CD4-positive, alpha-beta T cell treated with Interleukin-15 for 1 hour (primary cell): ENCODE measurements around the gene AJUBA.

Experiments
- DNase-seq: peaks from one replicate; pipeline ENCODE4 v3.0.0-alpha.2; 2020

Gene AJUBA

DNA sequence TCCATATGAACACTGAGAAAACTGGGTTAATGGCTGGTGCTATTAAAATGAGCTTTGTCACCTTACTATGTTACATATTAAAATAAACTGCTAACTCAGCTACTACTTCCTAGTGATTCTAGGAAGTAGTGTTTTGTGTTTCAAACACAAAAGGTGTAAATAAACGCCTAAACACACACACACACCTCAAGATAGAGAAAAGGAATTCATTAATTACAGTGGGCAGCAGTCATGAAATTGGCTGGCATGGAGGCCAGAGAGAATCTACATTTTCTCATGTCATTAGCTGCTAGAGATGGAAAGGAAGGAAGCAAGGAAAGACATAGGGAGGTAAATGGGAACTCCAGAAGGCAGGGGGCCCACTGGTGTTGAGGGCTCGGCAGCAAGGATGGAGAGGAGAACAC is 52.4 kb downstream of the AJUBA start:
- no peak for DNase-seq

DNA sequence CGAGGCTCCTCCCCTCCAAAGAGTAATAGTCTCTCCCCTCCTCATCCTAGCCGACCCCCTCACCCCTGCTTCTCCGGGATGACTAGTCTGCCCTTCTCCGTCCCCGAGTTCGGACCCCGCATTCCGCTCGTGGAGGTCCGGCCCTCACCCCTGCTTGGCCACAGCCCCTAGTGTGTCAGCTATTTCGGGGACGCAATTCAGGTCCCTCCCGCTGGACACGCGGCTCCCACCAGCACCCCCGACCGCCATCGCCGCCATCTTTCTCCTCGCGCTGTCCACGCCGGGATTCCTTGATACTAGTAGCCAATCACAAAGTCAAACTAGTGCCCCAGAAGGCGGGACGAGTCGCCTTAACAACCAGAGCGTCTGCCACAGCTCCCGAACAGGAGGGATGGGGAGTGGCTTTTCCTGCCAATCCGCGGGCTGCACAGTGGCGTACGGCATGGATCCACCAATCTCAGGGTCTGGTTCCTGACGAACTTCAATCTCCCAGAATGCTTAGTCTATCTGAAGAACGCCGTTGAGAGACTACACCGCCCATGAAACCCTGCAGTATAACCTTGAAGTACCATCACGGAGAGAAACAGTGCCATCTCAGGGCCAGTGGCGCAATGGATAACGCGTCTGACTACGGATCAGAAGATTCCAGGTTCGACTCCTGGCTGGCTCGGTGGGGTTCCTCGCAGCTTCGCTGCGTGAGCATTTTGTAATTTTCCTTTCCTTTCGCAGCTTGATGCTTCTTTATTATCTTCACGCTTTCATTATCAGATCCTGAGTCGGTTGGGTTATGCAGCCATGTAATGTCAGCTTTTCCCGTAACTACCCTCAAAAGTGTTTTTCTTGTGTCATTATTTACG is 53.0 kb downstream of the AJUBA start, which contains the start of gene PRMT5:
Gene PRMT5, minus strand, starts transcription at position 273 of the 857 bp plus-strand sequence. Its CDS starts 15 bp downstream, at position 258.
- DNase-seq, result peak; percentile 99

DNA sequence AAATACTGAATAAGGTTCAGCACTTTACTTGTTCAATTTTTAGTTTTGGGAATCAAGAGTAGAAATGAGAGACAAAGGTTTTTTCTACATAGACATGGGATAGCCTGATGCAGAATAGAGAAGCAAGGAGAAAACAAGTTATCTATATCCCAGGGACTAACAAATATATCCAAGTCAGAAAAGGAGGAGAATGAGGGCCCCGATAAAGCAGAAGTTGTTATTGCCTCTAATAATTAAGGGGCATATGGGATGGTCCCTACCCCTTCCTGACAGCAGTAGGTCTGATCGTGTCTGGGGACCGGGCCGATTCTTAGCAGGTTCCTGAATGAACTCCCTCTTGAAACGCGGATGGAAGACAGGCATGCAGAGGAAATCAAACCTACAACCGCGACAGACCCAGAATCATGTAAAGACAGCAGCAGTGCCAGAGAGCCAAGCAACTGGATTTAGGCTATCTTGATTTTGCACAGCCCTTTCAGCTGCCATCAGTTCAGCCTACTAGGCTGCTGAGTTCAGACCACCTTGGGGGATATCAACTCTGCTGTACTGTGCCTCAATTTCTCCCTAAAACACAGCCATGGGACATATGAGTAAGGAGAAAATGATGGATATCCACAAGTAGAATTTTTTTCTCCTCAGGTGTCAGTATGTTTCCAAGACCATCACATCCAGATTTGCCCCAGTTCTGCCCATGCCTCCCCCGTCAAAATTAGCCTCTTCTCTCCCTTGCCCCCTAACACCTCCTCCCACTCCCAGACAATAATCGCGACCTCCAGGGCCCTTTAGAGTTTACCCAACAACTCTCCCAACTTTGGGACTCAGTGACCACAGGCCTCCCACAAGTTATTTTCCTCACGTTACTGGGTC is 53.9 kb downstream of the AJUBA start:
- DNase-seq, result no peak

DNA sequence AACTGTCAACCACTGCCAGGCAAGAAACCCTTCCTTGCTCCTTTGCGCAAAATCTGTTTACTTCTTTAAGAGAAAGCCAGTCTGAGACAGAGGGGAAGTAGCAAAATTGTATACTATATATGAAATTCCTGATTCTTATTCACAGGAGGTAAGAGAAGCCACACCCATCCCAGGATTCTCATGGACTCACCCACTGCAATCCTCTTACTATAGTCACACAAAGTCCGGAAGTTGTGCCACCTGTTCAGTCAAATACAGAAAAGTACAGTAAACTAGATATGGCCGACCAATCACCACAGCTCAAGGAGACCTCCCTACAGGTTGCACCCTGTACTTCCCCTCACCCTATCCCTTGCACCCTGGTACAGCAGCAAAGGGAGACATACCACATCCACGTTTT is 56.0 kb downstream of the AJUBA start:
- DNase-seq, result no peak

DNA sequence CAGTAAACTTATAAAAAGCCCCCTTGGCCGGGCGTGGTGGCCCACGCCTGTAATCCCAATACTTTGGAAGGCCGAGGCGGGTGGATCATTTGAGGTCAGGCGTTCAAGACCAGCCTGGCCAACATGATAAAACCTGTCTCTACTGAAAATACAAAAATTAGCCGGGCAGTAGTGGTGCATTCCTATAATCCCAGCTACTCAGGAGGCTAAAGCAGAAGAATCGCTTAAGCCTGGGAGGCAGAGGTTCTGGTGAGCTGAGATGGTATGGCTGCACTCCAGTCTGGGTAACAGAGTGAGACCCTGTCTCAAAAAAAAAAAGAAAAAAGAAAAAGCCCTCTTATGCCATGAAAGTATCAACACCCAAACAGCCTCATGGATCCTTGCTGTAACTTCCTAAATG is 56.8 kb downstream of the AJUBA start:
- no peak for DNase-seq

DNA sequence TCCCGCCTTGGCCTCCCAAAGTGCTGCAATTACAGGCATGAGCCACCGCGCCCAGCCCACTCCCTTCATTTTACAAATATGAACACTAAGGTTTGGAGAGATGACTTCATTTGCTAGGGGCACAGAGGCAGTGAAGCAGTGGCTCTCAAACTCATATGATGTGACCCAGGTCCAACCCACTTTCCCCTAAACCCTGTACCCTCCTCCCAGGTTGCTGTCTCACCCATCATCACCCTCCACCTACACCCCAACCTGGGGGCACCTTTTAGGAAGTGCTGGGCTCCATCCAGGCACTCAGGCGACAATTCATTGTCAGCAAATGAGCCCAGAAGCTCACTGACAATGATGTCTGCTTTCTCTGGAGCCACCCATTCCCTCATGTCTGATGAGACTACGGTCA is 58.6 kb downstream of the AJUBA start:
- no peak for DNase-seq

DNA sequence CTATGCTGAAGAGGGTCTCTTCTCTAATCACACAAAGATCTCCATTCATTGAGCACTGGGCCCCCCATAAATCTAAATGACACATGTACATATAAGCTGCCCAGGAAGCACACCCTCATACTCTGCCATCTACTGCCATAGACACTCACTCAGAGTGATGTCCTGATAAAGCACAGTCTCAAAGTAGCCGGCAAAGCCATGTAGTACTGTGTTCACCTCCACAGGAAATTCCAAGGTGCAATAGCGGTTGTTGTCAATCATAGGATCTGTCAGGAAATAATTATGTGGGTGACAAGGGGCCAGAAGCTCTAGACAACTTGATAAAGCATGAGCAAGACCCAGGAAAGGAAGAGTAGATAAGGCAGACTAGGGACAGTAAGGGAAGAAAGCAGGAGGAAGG is 60.1 kb downstream of the AJUBA start:
- no peak for DNase-seq
